GM19397 (cell line): ENCODE measurements around the gene TERB2.
A peak's percentile ranks its signal among the peaks of the same experiment; 100 is the strongest.
"Not testable (repeated sequence)": the region's sequence is repeated elsewhere in the genome, so short reads cannot be mapped to it uniquely, and the experiment has no call there.

Experiments
- ATAC-seq: cut with Tn5 transposase; IDR thresholded peaks from one replicate; pipeline ENCODE4 v1.9.1; 2021; ENCODE audit warnings: mild to moderate bottlenecking, moderate library complexity; ENCODE audit not compliant: unreplicated experiment

Gene TERB2

GRCh38 chr15:45001180-45001579 lies 44.7 kb downstream of the TERB2 start:
- ATAC-seq: not testable (repeated sequence)

DNA sequence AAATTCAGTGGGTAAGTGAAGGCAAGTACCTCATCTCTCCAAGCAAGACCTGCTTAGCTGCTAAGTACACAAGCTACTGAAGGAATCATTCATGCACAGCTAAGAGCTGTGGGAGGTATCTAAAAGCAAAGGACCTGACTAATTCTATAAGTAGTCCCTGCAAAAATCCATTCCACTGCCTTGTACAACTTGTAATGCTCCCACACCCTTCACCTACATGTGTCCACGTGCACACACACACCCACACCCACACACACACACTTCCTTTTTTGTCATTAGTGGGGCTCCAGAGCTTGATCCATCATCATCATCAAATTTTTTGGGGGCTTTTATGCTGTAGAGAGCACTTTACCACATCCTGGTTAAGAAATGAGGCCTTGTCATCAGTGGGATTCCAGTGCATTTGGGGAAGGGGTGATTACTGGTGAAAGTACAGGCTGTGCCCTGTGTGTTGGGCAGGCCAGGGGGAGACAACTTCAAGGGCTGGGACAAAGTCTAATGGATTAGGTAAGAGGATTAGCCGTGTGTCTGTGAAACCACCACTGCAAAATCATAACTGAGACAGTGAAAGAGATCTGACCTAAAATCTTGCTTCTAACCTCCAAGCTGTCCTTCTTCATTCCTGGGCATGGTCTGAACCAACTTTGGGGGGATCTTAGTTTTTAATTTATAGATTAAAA lies 47.4 kb downstream of the TERB2 start:
- ATAC-seq: not testable (repeated sequence)

- ATAC-seq: not testable (repeated sequence)
Observed at GRCh38 chr15:45004590-45005175, 48.2 kb downstream of the TERB2 start.

- no peak for ATAC-seq
Observed at GRCh38 chr15:45009046-45009445, 52.6 kb downstream of the TERB2 start.

GRCh38 chr15:45015114-45015513 lies 58.6 kb downstream of the TERB2 start:
- not testable (repeated sequence) for ATAC-seq

DNA sequence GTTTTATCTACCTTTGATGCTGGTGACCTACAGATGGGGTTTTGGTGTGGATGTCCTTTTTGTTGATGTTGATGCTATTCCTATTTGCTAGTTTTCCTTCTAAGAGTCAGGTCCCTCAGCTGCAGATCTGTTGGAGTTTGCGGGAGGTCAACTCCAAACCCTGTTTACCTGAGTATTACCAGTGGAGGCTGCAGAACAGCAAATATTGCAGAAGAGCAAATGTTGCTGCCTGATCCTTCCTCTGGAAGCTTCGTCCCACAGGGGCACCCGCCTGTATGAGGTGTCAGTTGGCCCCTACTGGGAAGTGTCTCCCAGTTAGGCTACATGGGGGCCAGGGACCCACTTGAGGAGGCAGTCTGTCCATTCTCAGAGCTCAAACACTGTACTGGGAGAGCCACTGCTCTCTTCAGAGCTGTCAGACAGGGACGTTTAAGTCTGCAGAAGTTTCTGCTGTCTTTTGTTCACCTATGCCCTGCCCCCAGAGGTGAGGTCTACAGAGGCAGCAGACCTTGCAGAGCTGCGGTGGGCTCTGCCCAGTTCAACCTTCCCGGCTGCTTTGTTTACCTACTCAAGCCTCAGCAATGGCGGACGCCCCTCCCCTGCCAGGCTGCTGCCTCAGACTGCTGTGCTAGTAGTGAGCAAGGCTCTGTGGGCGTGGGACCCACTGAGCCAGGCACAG lies 63.9 kb downstream of the TERB2 start:
- not testable (repeated sequence) for ATAC-seq

GRCh38 chr15:45020901-45021259 lies 64.4 kb downstream of the TERB2 start:
- not testable (repeated sequence) for ATAC-seq

DNA sequence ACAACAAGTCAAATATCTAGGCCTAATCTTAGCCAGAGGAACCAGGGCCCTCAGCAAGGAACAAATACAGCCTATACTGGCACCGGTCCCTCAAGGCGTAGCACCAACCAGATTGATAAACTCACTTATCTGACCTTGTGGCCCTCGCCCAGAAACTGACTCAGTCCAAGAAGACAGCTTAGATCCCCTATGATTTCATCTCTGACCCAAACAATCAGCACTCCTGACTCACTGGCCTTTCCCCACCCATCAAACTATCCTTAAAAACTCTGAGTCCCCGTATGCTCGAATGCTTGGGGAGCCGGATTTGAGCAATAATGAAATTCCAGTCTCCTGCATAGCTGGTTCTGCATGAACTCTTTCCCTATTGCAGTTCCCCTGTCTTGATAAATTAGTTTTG lies 64.9 kb downstream of the TERB2 start:
- no peak for ATAC-seq

DNA sequence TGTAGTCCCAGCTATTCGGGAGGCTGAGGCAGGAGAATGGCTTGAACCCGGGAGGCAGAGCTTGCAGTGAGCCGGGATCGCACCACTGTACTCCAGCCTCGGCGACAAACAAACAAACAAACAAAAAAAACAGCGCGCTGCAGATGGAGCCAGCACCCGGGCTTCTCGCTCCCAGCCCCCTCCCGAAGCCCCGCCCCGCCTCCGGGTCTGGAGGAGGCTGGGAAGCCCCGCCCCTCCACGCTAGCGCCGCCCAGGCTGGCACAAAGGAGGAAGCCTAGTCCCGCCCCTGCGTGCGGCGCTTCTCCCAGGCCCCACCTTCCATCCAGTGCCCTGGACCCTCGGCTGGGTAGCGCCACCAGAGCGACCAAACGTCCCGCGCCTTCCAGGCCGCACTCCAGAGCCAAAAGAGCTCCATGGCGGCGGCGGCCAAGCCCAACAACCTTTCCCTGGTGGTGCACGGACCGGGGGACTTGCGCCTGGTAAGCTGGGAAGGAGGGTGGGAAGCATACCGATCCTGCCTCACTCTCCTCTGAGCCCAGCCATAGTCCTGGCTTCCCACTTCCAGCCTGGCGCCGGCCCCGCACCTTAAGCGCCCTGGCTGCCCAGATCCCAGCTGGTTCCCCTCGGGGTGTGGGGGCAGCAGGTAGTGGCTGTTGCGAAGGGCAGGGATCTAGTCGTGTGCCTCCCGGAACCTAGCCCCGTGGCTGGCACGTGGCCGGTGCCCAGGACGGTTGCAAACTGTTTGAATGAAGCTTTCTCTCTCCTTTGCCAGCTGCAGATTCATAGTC lies 66.6 kb downstream of the TERB2 start, which contains the start of gene SORD:
Gene SORD (plus strand): TSS at position 325 of the 788 bp plus-strand sequence. CDS start 89 bp downstream, at position 414.
- peak; percentile 98 for ATAC-seq

DNA sequence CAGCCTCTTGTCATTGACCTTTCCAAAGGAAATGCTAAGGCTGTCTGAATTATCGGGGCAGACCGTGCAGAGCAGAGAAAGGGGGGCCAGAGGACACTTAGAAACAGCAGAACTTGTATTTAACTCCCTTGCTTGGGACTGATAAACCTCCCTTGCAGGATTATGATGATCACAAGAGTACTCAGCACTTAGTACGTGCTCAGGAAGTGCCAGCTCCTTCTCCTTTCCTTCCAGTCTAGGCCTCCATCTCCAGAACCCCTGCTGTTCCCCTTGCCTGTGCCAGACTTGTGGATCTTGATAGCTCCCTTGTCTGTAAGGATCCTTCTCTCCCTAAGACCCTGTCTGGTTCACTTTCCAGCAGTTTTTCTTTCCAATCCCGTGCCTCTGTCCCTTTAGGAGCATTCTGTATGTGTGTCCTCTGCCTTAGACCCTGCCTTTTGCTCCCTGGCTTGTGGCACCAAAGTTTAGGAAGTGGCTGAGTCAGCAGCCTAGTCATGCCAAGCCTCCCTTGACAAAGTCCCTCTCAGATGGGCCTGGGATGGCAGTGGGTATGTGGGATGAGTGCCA lies 67.3 kb downstream of the TERB2 start:
- no peak for ATAC-seq

- ATAC-seq: not testable (repeated sequence)
Observed at GRCh38 chr15:45024649-45025048, 68.2 kb downstream of the TERB2 start.

DNA sequence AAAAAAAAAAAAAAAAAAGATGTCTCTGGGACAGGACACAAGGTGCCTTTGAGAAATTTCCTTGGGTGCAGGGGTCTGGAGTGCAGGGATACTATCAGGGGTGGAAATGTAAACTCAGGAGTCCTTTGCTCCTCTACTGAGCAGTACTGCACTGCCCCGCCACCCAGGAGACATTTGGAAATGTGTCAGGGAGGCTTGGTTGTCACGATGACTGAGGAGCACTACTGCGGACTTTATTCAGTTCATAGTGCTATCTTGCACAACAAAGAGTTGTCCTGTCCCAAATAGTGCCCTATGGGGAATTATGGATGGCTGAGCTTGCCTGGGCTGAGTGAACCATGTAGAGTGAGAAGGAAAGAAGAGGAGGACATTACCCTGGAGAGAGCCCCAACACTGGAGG lies 69.1 kb downstream of the TERB2 start:
- ATAC-seq: not testable (repeated sequence)

GRCh38 chr15:45026651-45027190 lies 70.2 kb downstream of the TERB2 start:
- no peak for ATAC-seq

DNA sequence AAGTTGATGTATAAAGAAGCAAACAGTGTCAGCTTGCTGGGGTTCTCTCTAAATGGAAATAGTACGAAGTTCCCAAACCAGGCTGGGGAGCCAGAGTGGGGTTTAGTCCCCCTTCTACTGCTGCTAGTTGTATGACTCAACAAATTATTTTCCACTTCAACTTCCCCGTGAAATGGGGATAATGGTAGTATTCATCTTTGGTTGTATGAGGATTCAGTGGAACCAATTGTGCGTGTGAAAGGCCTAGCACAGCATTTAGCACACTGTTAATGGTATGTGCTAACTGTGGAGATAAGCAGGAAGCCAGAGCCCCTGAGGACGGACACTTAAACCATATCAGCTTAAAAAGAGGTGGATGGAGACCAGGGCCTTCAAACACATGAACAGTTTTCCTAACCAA lies 70.7 kb downstream of the TERB2 start:
- ATAC-seq: no peak
